Ishikawa (cell line): Measurements from ENCODE around the gene NKAPL.

Experiments used
- CEBPB ChIP-seq: IDR thresholded peaks from 2 replicates; pipeline ENCODE4 v1.6.1; 2012
- CREB1 ChIP-seq: IDR thresholded peaks from 2 replicates; pipeline ENCODE4 v1.6.1; 2012; ENCODE audit warnings: low read depth
- EGR1 ChIP-seq: IDR thresholded peaks from 2 replicates; pipeline ENCODE4 v1.6.1; 2012
- EP300 ChIP-seq: IDR thresholded peaks from 2 replicates; pipeline ENCODE4 v1.6.1; 2012; ENCODE audit warnings: borderline replicate concordance
- FOXM1 ChIP-seq: IDR thresholded peaks from 2 replicates; pipeline ENCODE4 v1.6.1; 2012; ENCODE audit warnings: low read depth, borderline replicate concordance
- NFIC ChIP-seq: IDR thresholded peaks from 2 replicates; pipeline ENCODE4 v1.6.1; 2012
- RAD21 ChIP-seq: IDR thresholded peaks from 2 replicates; pipeline ENCODE4 v1.6.1; 2012; ENCODE audit warnings: low read depth
- TAF1 ChIP-seq: IDR thresholded peaks from 2 replicates; pipeline ENCODE4 v1.6.1; 2012; ENCODE audit warnings: low read depth, mild to moderate bottlenecking
- TCF12 ChIP-seq: IDR thresholded peaks from 2 replicates; pipeline ENCODE4 v1.6.1; 2012; ENCODE audit warnings: low read depth
- TEAD4 ChIP-seq: IDR thresholded peaks from 2 replicates; pipeline ENCODE4 v1.6.1; 2012
- YY1 ChIP-seq: IDR thresholded peaks from 2 replicates; pipeline ENCODE4 v1.6.1; 2012; ENCODE audit warnings: low read depth
- ZBTB7A ChIP-seq: IDR thresholded peaks from 2 replicates; pipeline ENCODE4 v1.6.1; 2012; ENCODE audit warnings: low read depth
- TF ChIP-seq, protein P1 (sequence below): IDR thresholded peaks from 2 replicates; pipeline ENCODE4 v1.6.1; 2012
- TF ChIP-seq, protein P2 (sequence below): IDR thresholded peaks from 2 replicates; pipeline ENCODE4 v1.6.1; 2012; ENCODE audit warnings: low read depth, mild to moderate bottlenecking
- TF ChIP-seq, protein P3 (sequence below): IDR thresholded peaks from 2 replicates; pipeline ENCODE4 v1.6.1; 2012

Gene NKAPL

DNA sequence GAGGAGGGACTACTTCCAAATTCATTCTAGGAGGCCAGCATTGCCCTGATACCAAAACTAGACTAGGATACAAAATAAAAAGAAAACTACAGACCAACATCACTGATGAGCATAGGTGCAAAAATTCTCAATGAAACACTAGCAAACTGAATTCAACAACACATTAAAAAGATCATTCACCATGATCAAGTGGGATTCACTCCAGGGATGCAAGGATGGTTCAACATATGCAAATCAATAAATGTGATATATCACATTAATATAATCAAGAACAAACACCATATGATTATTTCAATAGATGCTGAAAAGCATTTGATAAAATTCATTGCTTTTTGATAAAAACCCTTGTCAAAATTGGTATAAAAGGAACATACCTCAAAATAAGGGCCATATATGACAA, 32.5 kb downstream of the NKAPL start:
- TF ChIP-seq TEAD4 (no peak), YY1 (no peak), TCF12 (no peak), TAF1 (no peak), NFIC (no peak), RAD21 (no peak), FOXM1 (no peak), ZBTB7A (no peak), EGR1 (no peak)
- TF ChIP-seq, protein P1, sequence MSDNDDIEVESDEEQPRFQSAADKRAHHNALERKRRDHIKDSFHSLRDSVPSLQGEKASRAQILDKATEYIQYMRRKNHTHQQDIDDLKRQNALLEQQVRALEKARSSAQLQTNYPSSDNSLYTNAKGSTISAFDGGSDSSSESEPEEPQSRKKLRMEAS, result no peak

DNA sequence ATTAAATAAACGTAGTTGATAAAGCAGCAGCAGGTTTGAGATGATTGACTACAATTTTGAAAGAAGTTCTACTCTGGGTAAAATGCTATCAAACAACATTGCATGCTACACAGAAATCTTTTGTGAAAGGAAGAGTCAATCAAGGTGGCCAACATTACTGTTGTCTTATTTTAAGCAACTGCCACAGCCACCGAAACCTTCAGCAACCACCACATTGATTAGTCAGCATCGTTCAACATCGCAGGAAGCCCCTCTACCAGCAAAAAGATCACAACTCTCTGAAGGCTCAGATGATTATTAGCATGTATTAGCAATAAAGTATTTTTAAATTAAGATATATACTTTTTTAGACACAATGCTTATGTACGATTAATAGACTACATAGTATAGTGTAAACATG, 36.2 kb downstream of the NKAPL start:
- TF ChIP-seq TAF1 (no peak), TCF12 (no peak), FOXM1 (no peak), TEAD4 (no peak), CREB1 (no peak), YY1 (no peak), NFIC (no peak), RAD21 (no peak), CEBPB (no peak), ZBTB7A (no peak), EP300 (no peak), EGR1 (no peak)
- TF ChIP-seq, protein P2, sequence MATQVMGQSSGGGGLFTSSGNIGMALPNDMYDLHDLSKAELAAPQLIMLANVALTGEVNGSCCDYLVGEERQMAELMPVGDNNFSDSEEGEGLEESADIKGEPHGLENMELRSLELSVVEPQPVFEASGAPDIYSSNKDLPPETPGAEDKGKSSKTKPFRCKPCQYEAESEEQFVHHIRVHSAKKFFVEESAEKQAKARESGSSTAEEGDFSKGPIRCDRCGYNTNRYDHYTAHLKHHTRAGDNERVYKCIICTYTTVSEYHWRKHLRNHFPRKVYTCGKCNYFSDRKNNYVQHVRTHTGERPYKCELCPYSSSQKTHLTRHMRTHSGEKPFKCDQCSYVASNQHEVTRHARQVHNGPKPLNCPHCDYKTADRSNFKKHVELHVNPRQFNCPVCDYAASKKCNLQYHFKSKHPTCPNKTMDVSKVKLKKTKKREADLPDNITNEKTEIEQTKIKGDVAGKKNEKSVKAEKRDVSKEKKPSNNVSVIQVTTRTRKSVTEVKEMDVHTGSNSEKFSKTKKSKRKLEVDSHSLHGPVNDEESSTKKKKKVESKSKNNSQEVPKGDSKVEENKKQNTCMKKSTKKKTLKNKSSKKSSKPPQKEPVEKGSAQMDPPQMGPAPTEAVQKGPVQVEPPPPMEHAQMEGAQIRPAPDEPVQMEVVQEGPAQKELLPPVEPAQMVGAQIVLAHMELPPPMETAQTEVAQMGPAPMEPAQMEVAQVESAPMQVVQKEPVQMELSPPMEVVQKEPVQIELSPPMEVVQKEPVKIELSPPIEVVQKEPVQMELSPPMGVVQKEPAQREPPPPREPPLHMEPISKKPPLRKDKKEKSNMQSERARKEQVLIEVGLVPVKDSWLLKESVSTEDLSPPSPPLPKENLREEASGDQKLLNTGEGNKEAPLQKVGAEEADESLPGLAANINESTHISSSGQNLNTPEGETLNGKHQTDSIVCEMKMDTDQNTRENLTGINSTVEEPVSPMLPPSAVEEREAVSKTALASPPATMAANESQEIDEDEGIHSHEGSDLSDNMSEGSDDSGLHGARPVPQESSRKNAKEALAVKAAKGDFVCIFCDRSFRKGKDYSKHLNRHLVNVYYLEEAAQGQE, result no peak
- TF ChIP-seq, protein P1, result no peak
- TF ChIP-seq, protein P3, sequence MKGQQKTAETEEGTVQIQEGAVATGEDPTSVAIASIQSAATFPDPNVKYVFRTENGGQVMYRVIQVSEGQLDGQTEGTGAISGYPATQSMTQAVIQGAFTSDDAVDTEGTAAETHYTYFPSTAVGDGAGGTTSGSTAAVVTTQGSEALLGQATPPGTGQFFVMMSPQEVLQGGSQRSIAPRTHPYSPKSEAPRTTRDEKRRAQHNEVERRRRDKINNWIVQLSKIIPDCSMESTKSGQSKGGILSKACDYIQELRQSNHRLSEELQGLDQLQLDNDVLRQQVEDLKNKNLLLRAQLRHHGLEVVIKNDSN, result no peak

DNA sequence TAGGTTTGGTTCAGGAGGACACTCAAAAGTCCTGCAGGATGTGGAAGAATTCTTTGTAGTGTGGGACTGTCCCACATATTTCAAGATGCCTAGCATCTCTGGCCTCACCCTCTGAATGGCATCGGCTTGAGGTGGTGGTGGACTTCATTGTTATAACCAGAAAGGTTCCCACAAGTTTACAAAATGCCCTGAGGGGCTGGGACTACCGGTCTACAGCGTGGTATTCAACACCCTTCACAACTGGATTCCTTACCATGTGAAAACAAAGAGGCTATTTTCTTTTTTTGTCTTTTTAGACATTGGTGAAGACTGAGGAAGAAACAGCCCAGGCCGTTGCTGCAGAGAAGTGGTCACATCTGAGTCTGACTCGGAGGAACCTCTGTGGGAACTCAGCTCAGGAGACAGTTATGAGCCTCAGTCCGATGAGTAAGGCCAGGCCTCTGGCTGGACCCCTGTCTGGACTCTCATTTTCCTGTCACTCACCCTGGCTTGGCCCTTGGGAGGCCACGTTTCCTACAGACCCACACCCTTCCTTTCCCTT, 37.5 kb downstream of the NKAPL start:
- TF ChIP-seq CREB1, result no peak
- no peak for TF ChIP-seq TAF1
- TF ChIP-seq EGR1, result no peak
- TF ChIP-seq, protein P3, result no peak
- TF ChIP-seq YY1, result no peak
- TF ChIP-seq, protein P2, result no peak
- TF ChIP-seq ZBTB7A, result no peak
- TF ChIP-seq FOXM1, result no peak
- TF ChIP-seq TCF12, result no peak
- no peak for TF ChIP-seq TEAD4
- TF ChIP-seq, protein P1, result no peak
- TF ChIP-seq EP300, result no peak
- TF ChIP-seq RAD21, result no peak
- TF ChIP-seq CEBPB, result no peak
- TF ChIP-seq NFIC, result no peak

DNA sequence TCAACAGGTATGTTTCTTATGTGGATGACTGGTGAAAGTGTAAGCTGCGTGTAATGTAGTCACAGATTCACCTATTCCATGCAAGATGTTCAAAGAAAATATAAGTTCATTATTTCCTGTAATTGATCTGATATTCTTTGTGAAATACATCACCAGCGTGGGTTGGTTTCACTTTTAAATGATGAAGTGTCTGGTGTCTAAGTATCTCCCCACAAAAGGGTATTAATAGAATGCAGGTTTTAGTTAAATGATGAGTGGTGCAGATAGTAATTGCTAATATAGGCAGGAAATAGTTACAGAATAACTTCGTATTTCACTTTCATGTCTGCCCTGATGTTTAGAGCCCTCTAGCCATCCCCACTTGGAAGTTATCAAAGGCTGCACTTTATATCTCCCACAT, 44.5 kb downstream of the NKAPL start:
- TF ChIP-seq NFIC, result no peak
- TF ChIP-seq, protein P2, result no peak
